A549 (cell line): Measurements from ENCODE around the gene LIN37. TPM values are rescaled to one million over a fixed set of nuclear protein-coding genes. Genes with fewer than 3 reads are reported as not detected.
A peak's percentile ranks its signal among the peaks of the same experiment; 100 is the strongest.

Experiments used
- BHLHE40 ChIP-seq: IDR thresholded peaks from 2 replicates; pipeline ENCODE4 v1.6.1; 2012; ENCODE audit warnings: low read depth, low read length, inconsistent platforms
- CBX8 ChIP-seq: fragments of 200-600 bp; sonication (generic); IDR thresholded peaks from 2 replicates; pipeline ENCODE4 v1.6.1; 2016
- CHD2 ChIP-seq: fragments of 150-350 bp; IDR thresholded peaks from 2 replicates; pipeline ENCODE4 v1.6.1; 2014; ENCODE audit warnings: low read length; ENCODE audit not compliant: partially characterized antibody
- ELK1 ChIP-seq: fragments of 150-350 bp; IDR thresholded peaks from 2 replicates; pipeline ENCODE4 v1.6.1; 2014; ENCODE audit warnings: low read depth, mild to moderate bottlenecking, low read length
- ESRRA ChIP-seq: fragments of 150-350 bp; IDR thresholded peaks from 2 replicates; pipeline ENCODE4 v1.6.1; 2014; ENCODE audit warnings: mild to moderate bottlenecking, low read length, borderline replicate concordance
- HDAC2 ChIP-seq: fragments of 200-600 bp; sonication (generic); IDR thresholded peaks from 2 replicates; pipeline ENCODE4 v1.6.1; 2016
- JUNB ChIP-seq: fragments of >200 bp; sonication (Bioruptor Twin); formaldehyde crosslinking; IDR thresholded peaks from 2 replicates; pipeline ENCODE4 v1.6.1; 2016
- MYC ChIP-seq: IDR thresholded peaks from 2 replicates; pipeline ENCODE4 v1.6.1; 2012; ENCODE audit warnings: mild to moderate bottlenecking, inconsistent platforms, low read length, improper control_type of control experiment, borderline replicate concordance
- NR3C1 ChIP-seq: fragments of >200 bp; sonication (Bioruptor Twin); formaldehyde crosslinking; IDR thresholded peaks from 3 replicates; pipeline ENCODE4 v1.6.1; 2017
- PBX3 ChIP-seq: IDR thresholded peaks from 2 replicates; pipeline ENCODE4 v1.6.1; 2012
- POLR2AphosphoS2 ChIP-seq: conservative IDR thresholded peaks from 2 replicates; pipeline ENCODE4 v1.6.1; 2012; ENCODE audit warnings: low read length, improper control_type of control experiment, inconsistent platforms
- RAD21 ChIP-seq, 2 experiments: fragments of >200 bp in 1 of 2; sonication (Bioruptor Twin) in 1 of 2; formaldehyde crosslinking in 1 of 2; IDR thresholded peaks in 1 of 2; conservative IDR thresholded peaks in 1 of 2; 2 replicates in 1 of 2; 3 replicates in 1 of 2; pipeline ENCODE4 v1.6.1; 2012 to 2018; ENCODE audit warnings: inconsistent platforms in 1 of 2
- RARB ChIP-seq: fragments of 250-450 bp; sonication (Bioruptor Pico); IDR thresholded peaks from 2 replicates; pipeline ENCODE4 v1.8.0; 2021; ENCODE audit warnings: mild to moderate bottlenecking, moderate library complexity
- RFX5 ChIP-seq: fragments of 450-650 bp; IDR thresholded peaks from 2 replicates; pipeline ENCODE4 v1.7.1; 2014; ENCODE audit warnings: antibody characterized with exemption, mild to moderate bottlenecking, moderate library complexity
- SMC3 ChIP-seq: fragments of >200 bp; sonication (Bioruptor Twin); formaldehyde crosslinking; IDR thresholded peaks from 3 replicates; pipeline ENCODE4 v1.6.1; 2018; ENCODE audit warnings: inconsistent platforms
- TFCP2L1 ChIP-seq: fragments of 250-450 bp; sonication (Bioruptor Pico); IDR thresholded peaks from 2 replicates; pipeline ENCODE4 v1.5.0; 2021; ENCODE audit warnings: mild to moderate bottlenecking
- TP53 ChIP-seq: fragments of 250-450 bp; sonication (Bioruptor Pico); IDR thresholded peaks from 2 replicates; pipeline ENCODE4 v1.5.0; 2021; ENCODE audit warnings: mild to moderate bottlenecking, moderate library complexity
- USF2 ChIP-seq: fragments of 450-650 bp; IDR thresholded peaks from 2 replicates; pipeline ENCODE4 v1.6.1; 2014; ENCODE audit warnings: antibody characterized with exemption
- ZC3H11A ChIP-seq: fragments of 450-650 bp; IDR thresholded peaks from 2 replicates; pipeline ENCODE4 v1.6.1; 2014; ENCODE audit warnings: antibody characterized with exemption, mild to moderate bottlenecking
- ZFP36 ChIP-seq: fragments of 450-650 bp; IDR thresholded peaks from 2 replicates; pipeline ENCODE4 v1.6.1; 2014; ENCODE audit warnings: borderline replicate concordance; ENCODE audit not compliant: partially characterized antibody
- polyA plus RNA-seq, 4 experiments: library from polyadenylated mRNA; depleted of rRNA in 3 of 4; stranded (reverse); fragments of >200 nt; fragmentation: RNase III in 1 of 4; extraction: RNeasy Plus Mini Kit Qiagen cat#74134 plus additional on column Dnase treatment in 1 of 4; gene quantifications; 2 replicates in 3 of 4; 3 replicates in 1 of 4; pipeline ENCODE4 v1.2.3, GENCODE V29; 2011 to 2017
- TF ChIP-seq, protein P1 (sequence below): fragments of 200-600 bp; sonication (generic); IDR thresholded peaks from 2 replicates; pipeline ENCODE4 v1.6.1; 2016; ENCODE audit warnings: antibody characterized with exemption, mild to moderate bottlenecking, moderate library complexity
- TF ChIP-seq, protein P2 (sequence below): IDR thresholded peaks from 2 replicates; pipeline ENCODE4 v1.6.1; 2012

Gene LIN37
- polyA plus RNA-seq, 2 of the 4 experiments (the other 2 are of a cell fraction): 8.1 to 23.1 TPM

- TF ChIP-seq TFCP2L1 (CRISPR knock-in tag): 0 out of 2 replicates have a peak, but pooled peaks have one; percentile 12
- no peak for TF ChIP-seq ZC3H11A
- TF ChIP-seq JUNB: no peak
- TF ChIP-seq SMC3: no peak
- no peak for TF ChIP-seq PBX3
- TF ChIP-seq CHD2: no peak
- no peak for TF ChIP-seq ESRRA
- TF ChIP-seq TP53: no peak
- no peak for TF ChIP-seq ZFP36
- TF ChIP-seq CBX8: no peak
- TF ChIP-seq MYC: no peak
- TF ChIP-seq, protein P1, sequence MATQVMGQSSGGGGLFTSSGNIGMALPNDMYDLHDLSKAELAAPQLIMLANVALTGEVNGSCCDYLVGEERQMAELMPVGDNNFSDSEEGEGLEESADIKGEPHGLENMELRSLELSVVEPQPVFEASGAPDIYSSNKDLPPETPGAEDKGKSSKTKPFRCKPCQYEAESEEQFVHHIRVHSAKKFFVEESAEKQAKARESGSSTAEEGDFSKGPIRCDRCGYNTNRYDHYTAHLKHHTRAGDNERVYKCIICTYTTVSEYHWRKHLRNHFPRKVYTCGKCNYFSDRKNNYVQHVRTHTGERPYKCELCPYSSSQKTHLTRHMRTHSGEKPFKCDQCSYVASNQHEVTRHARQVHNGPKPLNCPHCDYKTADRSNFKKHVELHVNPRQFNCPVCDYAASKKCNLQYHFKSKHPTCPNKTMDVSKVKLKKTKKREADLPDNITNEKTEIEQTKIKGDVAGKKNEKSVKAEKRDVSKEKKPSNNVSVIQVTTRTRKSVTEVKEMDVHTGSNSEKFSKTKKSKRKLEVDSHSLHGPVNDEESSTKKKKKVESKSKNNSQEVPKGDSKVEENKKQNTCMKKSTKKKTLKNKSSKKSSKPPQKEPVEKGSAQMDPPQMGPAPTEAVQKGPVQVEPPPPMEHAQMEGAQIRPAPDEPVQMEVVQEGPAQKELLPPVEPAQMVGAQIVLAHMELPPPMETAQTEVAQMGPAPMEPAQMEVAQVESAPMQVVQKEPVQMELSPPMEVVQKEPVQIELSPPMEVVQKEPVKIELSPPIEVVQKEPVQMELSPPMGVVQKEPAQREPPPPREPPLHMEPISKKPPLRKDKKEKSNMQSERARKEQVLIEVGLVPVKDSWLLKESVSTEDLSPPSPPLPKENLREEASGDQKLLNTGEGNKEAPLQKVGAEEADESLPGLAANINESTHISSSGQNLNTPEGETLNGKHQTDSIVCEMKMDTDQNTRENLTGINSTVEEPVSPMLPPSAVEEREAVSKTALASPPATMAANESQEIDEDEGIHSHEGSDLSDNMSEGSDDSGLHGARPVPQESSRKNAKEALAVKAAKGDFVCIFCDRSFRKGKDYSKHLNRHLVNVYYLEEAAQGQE: no peak
- TF ChIP-seq RARB (CRISPR knock-in tag): no peak
- no peak for TF ChIP-seq ELK1
- no peak for TF ChIP-seq POLR2AphosphoS2
- TF ChIP-seq RFX5: no peak
- no peak for TF ChIP-seq RAD21 (conservative IDR thresholded peaks at IDR 0.05 in 1 of 2, IDR thresholded peaks at IDR 0.05 in 1 of 2)
- TF ChIP-seq BHLHE40: no peak
- no peak for TF ChIP-seq NR3C1
- no peak for TF ChIP-seq HDAC2
- TF ChIP-seq, protein P2, sequence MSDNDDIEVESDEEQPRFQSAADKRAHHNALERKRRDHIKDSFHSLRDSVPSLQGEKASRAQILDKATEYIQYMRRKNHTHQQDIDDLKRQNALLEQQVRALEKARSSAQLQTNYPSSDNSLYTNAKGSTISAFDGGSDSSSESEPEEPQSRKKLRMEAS: no peak
- TF ChIP-seq USF2: no peak
These were observed 24.8 kb downstream of the LIN37 start (continued) for GRCh38 chr19:35773020-35773806.
